CD14-positive monocyte (primary cell): Measurements from ENCODE around the gene VTI1A. TPM values are rescaled to one million over a fixed set of nuclear protein-coding genes. Genes with fewer than 3 reads are reported as not detected.

Source experiments
- DNase-seq, 3 donors: peaks; one replicate each; pipeline ENCODE4 v3.0.0-alpha.2; 2011 to 2022
- H2AFZ ChIP-seq: 2 replicates; pipeline ENCODE4 v1.6.0; 2012; ENCODE audit warnings: mild to moderate bottlenecking, low read depth, low read length, inconsistent platforms; ENCODE audit not compliant: insufficient read depth, poor library complexity, severe bottlenecking
- H3K27ac ChIP-seq, 2 donors: 1 replicate in 1 of 2; 2 replicates in 1 of 2; pipeline ENCODE4 v1.5.1; 2012 to 2013; ENCODE audit warnings: low read length in 2 of 2, control low read depth in 1 of 2, inconsistent platforms in 1 of 2, low read depth in 1 of 2, mild to moderate bottlenecking in 1 of 2
- H3K27me3 ChIP-seq, 2 donors: one replicate each; pipeline versions ENCODE4 v1.6.0 to v1.6.1; 2011 to 2013; ENCODE audit warnings: low read length in 2 of 2; ENCODE audit not compliant: control insufficient read depth in 2 of 2, insufficient read depth in 2 of 2
- H3K36me3 ChIP-seq, 2 donors: replicated peaks in 1 of 2; 1 replicate in 1 of 2; 2 replicates in 1 of 2; pipeline versions ENCODE4 v1.5.1 to v1.6.1; 2012 to 2013; ENCODE audit warnings: low read length in 2 of 2, control low read depth in 1 of 2, inconsistent platforms in 1 of 2, mild to moderate bottlenecking in 1 of 2; ENCODE audit not compliant: insufficient read depth in 2 of 2, control insufficient read depth in 1 of 2
- H3K4me1 ChIP-seq, 2 donors: 1 replicate in 1 of 2; 2 replicates in 1 of 2; pipeline versions ENCODE4 v1.5.1 to v1.6.1; 2012 to 2013; ENCODE audit warnings: low read length in 2 of 2, control low read depth in 1 of 2, inconsistent platforms in 1 of 2, mild to moderate bottlenecking in 1 of 2, moderate library complexity in 1 of 2; ENCODE audit not compliant: insufficient read depth in 2 of 2, control insufficient read depth in 1 of 2
- H3K4me2 ChIP-seq: replicated peaks from 2 replicates; pipeline ENCODE3; 2012; ENCODE audit warnings: low read length, moderate library complexity, mild to moderate bottlenecking; ENCODE audit not compliant: poor library complexity, severe bottlenecking; ENCODE audit errors: extremely low read depth
- H3K4me3 ChIP-seq, 3 experiments: fragments of 200-600 bp in 1 of 3; sonication (generic) in 1 of 3; replicated peaks in 1 of 3; 1 replicate in 2 of 3; 2 replicates in 1 of 3; pipeline ENCODE4 v1.5.1; 2011 to 2013; ENCODE audit warnings: low read length in 3 of 3, mild to moderate bottlenecking in 3 of 3, control low read depth in 2 of 3, low read depth in 2 of 3, inconsistent platforms in 1 of 3, moderate library complexity in 1 of 3
- H3K79me2 ChIP-seq: 2 replicates; pipeline ENCODE4 v1.6.0; 2012; ENCODE audit warnings: mild to moderate bottlenecking, control low read depth, inconsistent platforms, low read length, moderate library complexity; ENCODE audit not compliant: insufficient read depth
- H3K9ac ChIP-seq: 2 replicates; pipeline ENCODE4 v1.6.0; 2017; ENCODE audit warnings: low read length, mild to moderate bottlenecking; ENCODE audit not compliant: insufficient read depth, poor library complexity, severe bottlenecking
- H3K9me3 ChIP-seq, 2 donors: replicated peaks in 1 of 2; 1 replicate in 1 of 2; 2 replicates in 1 of 2; pipeline versions ENCODE4 v1.5.1 to v1.6.1; 2012 to 2013; ENCODE audit warnings: low read length in 2 of 2, control low read depth in 1 of 2; ENCODE audit not compliant: control insufficient read depth in 1 of 2, insufficient read depth in 1 of 2
- H4K20me1 ChIP-seq: 2 replicates; pipeline ENCODE4 v1.6.0; 2012; ENCODE audit warnings: mild to moderate bottlenecking, low read length, control low read depth, moderate library complexity; ENCODE audit not compliant: insufficient read depth
- H3K27ac Mint-ChIP-seq, 7 donors: one replicate each; pipeline ENCODE4 v1.8.0; 2020; ENCODE audit warnings: mild to moderate bottlenecking in 7 of 7, mixed read lengths in 7 of 7, moderate library complexity in 6 of 7, inconsistent platforms in 2 of 7
- H3K27me3 Mint-ChIP-seq, 3 donors: one replicate each; pipeline ENCODE4 v1.8.0; 2021 to 2022; ENCODE audit warnings: low read depth in 3 of 3, mild to moderate bottlenecking in 3 of 3, mixed read lengths in 3 of 3, moderate library complexity in 3 of 3, inconsistent platforms in 1 of 3
- H3K36me3 Mint-ChIP-seq, 2 donors: one replicate each; pipeline ENCODE4 v1.8.0; 2020; ENCODE audit warnings: mixed read lengths in 2 of 2, inconsistent platforms in 1 of 2, mild to moderate bottlenecking in 1 of 2
- H3K4me1 Mint-ChIP-seq: one replicate; pipeline ENCODE4 v1.8.0; 2020; ENCODE audit warnings: mild to moderate bottlenecking, mixed read lengths
- H3K4me3 Mint-ChIP-seq, 2 donors: one replicate each; pipeline ENCODE4 v1.8.0; 2020; ENCODE audit warnings: mild to moderate bottlenecking in 2 of 2, mixed read lengths in 2 of 2, moderate library complexity in 1 of 2
- H3K9me3 Mint-ChIP-seq, 7 donors: one replicate each; pipeline ENCODE4 v1.8.0; 2020 to 2022; ENCODE audit warnings: mixed read lengths in 7 of 7, mild to moderate bottlenecking in 6 of 7, moderate library complexity in 6 of 7, inconsistent platforms in 2 of 7
- CTCF ChIP-seq: fragments of 200-600 bp; IDR thresholded peaks from one replicate; pipeline ENCODE4 v1.8.0; 2022; ENCODE audit warnings: antibody characterized with exemption, mild to moderate bottlenecking
- WGBS: methylation state at CpG from one replicate; pipeline ENCODE4 v1.1.5; 2013; ENCODE audit warnings: missing lambda C conversion rate; ENCODE audit not compliant: insufficient coverage; 5-methylcytosine and 5-hydroxymethylcytosine counted together
- intact Hi-C, 2 donors: fragments of 100-400 bp; cut with micrococcal nuclease; formaldehyde crosslinking; loops; one replicate each; pipeline versions ENCODE4 v1.15.0 to v1.15.1; 2023
- polyA plus RNA-seq, 3 donors: library from polyadenylated mRNA; depleted of rRNA in 1 of 3; unstranded in 2 of 3; stranded (reverse) in 1 of 3; fragments of 300-500 nt in 2 of 3; fragments of >200 nt in 1 of 3; fragmentation: Illumina TruSeq in 2 of 3; gene quantifications; 1 replicate in 2 of 3; 2 replicates in 1 of 3; pipeline ENCODE4 v1.2.3, GENCODE V29; 2012 to 2021

Gene VTI1A
- polyA plus RNA-seq, 3 donors: 23.6 to 25.4 (median 24.1) TPM

- TF ChIP-seq CTCF: no peak
- intact Hi-C loops: no loop called here
- no peak overlapping the region for H3K9ac ChIP-seq
Observed at GRCh38 chr10:112821663-112822062, 374.6 kb downstream of the VTI1A start.

GRCh38 chr10:112823007-112823406, 376.0 kb downstream of the VTI1A start:
- no peaks in the 10 kb centered on the region for H3K9me3 ChIP-seq
- peaks cover 0 to 2% (median 0%) of the 10 kb centered on the region in 3 donors for H3K27me3 Mint-ChIP-seq
- no peak for TF ChIP-seq CTCF
- H3K36me3 ChIP-seq: no peaks in the 10 kb centered on the region
- WGBS: 90% methylated on average over 1 of the region's 5 CpGs
- H3K4me3 ChIP-seq: no peak overlapping the region
- no peaks in the 10 kb centered on the region for H3K79me2 ChIP-seq
- no peak overlapping the region for H2AFZ ChIP-seq
- no peaks in the 10 kb centered on the region for H3K27me3 ChIP-seq
- H3K4me2 ChIP-seq: no peak overlapping the region
- H3K27ac ChIP-seq: no peak overlapping the region
- H3K4me3 Mint-ChIP-seq: no peak overlapping the region
- peaks cover 23 to 26% of the 10 kb centered on the region in 2 donors for H3K36me3 Mint-ChIP-seq
- H3K9ac ChIP-seq: no peak overlapping the region
- no peaks in the 10 kb centered on the region for H3K9me3 Mint-ChIP-seq
- H4K20me1 ChIP-seq: peaks cover 10% of the 10 kb centered on the region
- intact Hi-C loops: no loop called here
- peaks cover 42% of the 10 kb centered on the region for H3K4me1 Mint-ChIP-seq
- H3K27ac Mint-ChIP-seq: peak overlapping the region in 1 of 7 donors; percentile 46
- peaks cover 27 to 28% of the 10 kb centered on the region in 2 donors for H3K4me1 ChIP-seq
- no peak for DNase-seq

More at GRCh38 chr10:112821663-112822062, 374.6 kb downstream of the VTI1A start:
- Histone ChIP-seq H4K20me1 (peaks cover 10% of the 10 kb centered on the region), H3K4me3 (no peak overlapping the region), H2AFZ (no peak overlapping the region), H3K36me3 (no peaks in the 10 kb centered on the region), H3K79me2 (no peaks in the 10 kb centered on the region), H3K9me3 (no peaks in the 10 kb centered on the region), H3K4me2 (no peak overlapping the region), H3K27ac (no peak overlapping the region), H3K27me3 (no peaks in the 10 kb centered on the region), H3K4me1 (peaks cover 27 to 28% of the 10 kb centered on the region in 2 donors)
- whole genome bisulfite sequencing: 57% methylated on average over 6 of the region's 7 CpGs
- no peak overlapping the region for H3K27ac Mint-ChIP-seq
- peaks cover 32 to 36% of the 10 kb centered on the region in 2 donors for H3K36me3 Mint-ChIP-seq
- H3K27me3 Mint-ChIP-seq: peaks cover 0 to 2% (median 1%) of the 10 kb centered on the region in 3 donors
- DNase-seq: no peak
- no peaks in the 10 kb centered on the region for H3K9me3 Mint-ChIP-seq
- no peak overlapping the region for H3K4me3 Mint-ChIP-seq
- peaks cover 51% of the 10 kb centered on the region for H3K4me1 Mint-ChIP-seq
